GM19025 (cell line): ENCODE results near the gene CDK3.
"Not testable (repeated sequence)": the region's sequence is repeated elsewhere in the genome, so short reads cannot be mapped to it uniquely, and the experiment has no call there.

Experiments
- ATAC-seq: cut with Tn5 transposase; IDR thresholded peaks from one replicate; pipeline ENCODE4 v1.9.1; 2021; ENCODE audit warnings: mild to moderate bottlenecking, low read depth, moderate library complexity; ENCODE audit not compliant: unreplicated experiment

The CDK3 gene

DNA sequence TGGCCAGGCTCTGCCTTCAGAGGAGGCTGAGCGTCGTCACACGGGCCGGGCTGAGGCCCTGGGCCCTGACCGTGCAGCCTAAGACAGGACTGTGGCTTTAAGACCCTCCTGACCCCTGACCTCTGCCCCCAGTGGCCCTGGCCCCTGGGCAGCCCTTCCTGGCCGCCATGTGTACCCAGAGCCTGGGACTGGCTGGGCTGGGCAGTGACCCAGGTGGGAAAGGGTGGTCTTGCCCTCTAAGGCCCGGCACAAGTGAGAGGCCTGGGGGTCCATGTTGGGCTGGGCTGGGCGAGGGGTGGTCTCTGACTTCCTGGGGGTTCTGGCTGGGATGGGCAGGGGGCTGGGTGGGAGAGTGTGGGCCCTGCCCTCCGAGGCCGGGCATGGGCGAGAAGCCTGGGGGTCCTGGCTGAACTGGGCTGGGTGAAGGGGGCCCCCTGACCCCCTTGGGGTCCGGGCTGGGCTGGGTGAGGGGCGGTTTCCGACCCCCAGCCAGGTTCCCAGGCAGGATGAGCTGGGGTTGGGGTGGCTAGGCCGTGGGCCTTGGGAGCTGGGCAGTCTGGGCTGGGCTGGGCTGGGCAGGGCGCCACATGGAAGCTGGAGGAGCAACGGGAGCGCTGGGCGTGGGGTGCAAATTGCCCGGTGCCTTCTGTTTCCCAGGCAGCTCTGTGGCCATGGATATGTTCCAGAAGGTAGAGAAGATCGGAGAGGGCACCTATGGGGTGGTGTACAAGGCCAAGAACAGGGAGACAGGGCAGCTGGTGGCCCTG, at the start of gene CDK3:
TSS of gene CDK3 (plus strand) at position 101 of the 767 bp plus-strand sequence. CDS start at position 672, 571 bp downstream.
- no peak for ATAC-seq

DNA sequence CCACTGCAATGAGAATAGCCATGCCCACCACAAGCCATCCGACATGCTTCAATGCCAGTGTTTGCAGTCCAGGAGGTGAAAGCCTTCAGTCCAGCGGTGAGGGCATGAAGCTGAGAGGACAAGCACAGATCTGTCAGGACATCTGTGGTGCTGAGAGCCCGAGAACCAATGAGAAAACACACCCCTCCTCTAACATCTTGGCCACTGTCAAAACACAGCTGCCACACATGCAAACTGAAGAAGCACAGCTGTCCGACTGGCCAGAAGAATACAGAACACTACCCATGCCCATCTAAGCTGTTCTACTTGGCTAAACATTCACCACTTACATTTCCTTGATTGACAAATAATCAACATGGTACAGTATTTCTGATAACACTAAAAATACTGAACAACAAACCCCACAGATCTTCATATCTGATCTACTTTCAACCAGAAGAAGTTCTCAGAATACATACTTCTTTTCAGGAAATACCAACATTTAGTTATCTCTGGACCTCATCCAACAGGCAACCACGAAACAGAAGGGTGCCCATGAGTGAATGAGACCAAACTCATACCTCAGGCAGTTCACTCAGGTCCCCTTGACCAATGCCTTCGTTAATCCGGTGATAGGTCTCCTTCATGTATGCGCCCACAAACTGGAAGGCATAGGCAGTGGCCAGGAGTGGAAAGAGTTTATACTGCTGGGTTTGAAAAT, 49.6 kb upstream of the CDK3 start:
- no peak for ATAC-seq

DNA sequence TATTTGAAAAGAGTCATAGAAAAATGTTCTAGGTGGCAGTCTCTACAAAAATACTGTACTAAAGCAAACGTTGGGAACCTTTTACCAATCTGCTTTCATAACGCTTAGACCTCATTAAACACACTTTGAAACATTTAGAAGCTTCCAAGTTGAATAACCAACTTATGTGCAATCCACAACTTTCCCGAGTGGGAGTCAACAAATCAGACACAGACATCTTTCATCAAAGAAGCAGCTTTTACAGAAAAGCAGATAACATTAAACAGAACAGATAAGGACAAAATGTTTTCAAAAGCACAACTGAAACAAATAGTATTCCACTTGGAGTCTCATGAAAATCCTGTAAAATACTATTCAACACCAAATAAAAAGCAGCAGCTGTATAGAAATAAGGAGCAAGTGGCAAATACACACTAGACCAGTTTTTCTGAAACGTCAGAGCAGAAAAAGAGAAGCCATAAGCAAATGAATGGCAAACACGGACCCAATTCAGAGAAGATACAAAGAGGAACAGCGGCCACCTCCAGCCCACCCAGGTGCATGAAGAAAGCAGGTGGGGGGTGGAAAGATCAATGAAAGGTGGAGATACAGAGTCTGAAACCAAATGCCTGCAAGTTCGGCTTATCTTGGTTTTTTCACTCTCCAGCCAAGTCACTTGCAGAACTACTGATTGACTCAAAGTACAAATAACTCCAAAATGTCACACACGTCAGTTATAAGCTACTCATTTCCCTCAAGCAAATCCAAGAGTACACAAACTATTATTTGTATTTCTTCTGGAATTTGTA, 41.4 kb upstream of the CDK3 start:
- ATAC-seq = no peak

DNA sequence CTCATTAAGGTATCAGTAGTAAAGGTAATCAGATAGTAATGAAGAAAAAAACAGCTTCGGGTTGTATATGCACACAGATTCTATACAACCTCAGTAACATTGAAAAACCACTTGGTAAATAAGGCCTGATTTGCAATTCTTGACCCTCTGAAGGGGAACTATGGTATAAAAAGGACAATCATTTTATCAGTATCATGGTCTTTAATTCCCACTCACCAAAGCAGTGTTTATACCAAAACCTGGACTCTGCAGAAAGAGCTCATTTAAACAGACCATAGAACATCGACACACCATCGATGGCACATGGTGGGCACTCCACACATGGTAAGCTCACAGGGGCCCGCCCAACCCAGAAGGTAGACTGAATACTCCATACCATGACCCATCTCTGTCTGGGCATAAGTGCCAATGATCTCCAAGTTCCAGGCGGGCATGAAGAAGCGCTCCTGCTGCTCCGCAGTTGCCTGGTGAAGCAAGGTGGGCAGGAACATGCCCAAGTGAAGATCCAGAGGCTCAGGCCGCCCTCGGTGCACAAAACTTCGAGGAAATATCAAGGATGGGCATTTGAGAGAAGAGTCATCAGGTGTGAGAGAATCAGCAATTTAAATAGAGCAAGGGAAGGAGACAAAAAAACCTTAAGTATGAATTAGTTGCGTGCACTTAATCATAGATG, 40.7 kb upstream of the CDK3 start:
- ATAC-seq = no peak

DNA sequence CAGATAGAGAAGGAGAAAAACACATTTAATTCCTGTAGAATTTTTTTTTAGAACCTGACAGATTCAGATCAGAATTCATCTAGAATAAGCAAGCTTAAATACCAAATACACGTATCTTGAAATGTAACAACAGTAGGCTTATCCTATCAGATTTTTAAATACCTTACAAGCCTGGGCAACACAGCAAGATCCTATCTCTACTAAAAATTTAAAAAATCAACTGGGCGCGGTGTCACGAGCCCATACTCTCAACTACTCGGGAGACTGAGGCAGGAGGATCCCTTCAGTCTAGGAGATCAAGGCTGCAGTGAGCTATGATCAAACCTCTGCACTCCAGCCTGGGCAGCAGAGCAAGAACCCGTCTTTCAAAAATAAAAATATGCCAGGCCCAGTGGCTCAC, 35.2 kb upstream of the CDK3 start:
- no peak for ATAC-seq

DNA sequence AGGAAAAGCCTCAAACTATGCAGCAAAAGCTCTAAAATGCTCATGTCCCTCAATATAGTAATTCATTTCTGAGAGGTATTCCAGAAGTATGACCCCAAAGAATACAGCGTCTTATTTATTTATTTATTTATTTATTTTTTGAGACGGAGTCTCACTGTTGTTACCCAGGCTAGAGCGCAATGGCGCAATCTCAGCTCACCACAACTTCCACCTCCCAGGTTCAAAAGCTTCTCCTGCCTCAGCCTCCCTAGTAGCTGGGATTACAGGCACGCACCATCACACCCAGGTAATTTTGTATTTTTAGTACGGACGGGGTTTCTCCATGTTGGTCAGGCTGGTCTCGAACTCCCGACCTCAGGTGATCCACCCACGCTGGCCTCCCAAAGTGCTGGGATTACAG, 31.6 kb upstream of the CDK3 start:
- ATAC-seq = not testable (repeated sequence)

DNA sequence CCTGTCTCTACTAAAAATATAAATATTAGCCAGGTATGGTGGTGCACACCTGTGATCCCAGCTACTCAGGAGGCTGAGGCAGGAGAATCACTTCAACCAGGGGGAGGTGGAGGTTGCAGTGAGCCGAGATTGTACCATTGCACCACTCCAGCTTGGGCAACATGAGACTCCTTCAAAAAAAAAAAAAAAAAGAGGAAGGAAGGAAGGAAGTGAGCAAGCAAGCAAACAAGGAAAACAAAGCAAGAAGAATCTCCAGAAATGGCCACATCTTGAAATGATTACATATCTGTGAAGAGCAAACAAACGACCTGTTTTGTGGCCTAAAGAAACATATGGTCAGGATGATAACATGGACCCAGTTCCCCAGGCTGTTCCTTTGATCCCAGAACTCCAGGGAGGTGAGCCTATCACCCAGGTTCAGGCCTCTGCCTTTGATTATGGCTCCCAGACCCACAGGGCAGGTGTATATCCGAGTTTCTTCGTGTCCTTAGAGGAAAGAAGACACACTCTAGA, 30.6 kb upstream of the CDK3 start:
- no peak for ATAC-seq

DNA sequence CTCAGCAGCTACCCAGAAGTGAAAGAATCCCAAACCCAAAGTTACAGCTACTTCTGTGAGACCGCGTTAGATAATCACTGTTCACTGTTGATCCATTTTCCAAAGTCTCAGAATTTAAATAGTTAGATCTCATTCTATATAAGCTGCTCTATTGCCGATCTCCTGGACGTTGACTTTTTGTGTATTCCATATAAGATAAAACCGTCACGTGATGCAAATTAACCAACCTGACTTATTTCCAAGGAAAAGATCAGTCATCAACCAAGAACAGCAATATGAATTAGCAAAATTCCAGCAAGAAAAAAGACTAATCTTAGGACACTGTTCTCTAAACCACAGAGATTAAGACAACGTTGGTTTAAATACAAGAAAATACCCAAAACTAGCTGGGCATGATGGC, 30.0 kb upstream of the CDK3 start:
- ATAC-seq = no peak

DNA sequence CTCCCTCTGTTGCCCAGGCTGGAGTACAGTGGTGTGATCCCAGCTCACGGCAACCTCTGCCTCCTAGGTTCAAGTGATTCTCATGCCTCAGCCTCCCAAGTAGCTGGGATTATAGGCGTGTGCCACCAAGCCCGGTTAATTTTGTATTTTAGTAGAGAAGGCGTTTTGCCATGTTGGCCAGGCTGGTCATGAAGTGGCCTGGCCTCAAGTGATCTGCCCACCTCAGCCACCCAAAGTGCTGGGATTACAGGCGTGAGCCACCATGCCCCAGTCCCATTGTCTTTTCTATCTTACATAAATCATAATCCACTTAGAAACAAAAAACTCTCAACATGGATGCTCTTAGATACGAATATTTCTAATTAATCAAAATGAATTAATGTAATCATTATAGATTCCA, 25.5 kb upstream of the CDK3 start:
- ATAC-seq = not testable (repeated sequence)

DNA sequence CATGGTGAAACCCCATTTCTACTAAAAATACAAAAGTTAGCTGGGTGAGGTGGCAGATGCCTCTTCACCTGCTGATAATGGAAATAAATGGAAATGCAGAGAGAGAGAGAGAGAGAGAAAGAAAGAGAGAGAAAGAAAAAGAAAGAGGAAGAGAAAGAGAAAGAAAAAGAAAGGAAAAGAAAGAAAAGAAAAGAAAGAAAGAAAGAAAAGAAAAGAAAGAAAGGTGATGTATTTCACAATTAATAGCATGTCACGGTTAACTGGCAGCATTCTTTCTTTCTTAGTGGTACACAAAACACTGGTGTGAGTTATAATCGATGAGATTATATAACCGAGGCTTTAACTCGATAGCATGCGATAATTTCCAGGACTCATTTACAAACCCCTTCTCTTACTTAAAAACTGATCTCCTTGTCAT, 24.9 kb upstream of the CDK3 start:
- no peak for ATAC-seq

DNA sequence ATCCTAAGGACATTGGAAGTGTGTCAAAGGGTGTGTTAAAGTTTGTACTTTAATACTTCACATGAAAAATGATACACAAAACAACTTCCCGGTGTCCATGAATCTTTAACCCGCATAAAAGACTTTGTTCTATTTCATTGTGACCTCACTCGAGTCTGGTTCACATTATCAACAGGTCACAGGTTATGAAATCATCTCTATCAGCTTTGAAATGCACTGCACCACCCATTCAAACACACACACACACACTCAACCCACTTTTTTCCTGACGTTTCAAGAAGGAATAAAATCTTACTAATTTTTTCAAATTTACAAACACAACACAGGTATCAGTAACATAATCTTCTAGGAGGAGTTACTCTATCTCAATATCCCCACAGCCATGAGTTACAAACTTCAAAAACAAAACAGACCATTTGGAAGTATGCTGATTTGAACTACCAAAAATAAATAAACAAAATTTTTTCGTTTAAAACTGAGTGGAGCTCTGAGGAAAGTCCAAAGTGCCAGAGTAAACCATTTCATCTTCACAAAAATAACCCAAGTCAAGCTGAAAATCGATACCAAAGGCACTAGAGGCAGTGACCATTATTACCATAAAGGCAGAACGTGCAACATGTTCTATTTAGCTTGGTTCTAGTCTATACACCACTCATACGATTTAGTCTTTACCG, 24.3 kb upstream of the CDK3 start:
- ATAC-seq = no peak

DNA sequence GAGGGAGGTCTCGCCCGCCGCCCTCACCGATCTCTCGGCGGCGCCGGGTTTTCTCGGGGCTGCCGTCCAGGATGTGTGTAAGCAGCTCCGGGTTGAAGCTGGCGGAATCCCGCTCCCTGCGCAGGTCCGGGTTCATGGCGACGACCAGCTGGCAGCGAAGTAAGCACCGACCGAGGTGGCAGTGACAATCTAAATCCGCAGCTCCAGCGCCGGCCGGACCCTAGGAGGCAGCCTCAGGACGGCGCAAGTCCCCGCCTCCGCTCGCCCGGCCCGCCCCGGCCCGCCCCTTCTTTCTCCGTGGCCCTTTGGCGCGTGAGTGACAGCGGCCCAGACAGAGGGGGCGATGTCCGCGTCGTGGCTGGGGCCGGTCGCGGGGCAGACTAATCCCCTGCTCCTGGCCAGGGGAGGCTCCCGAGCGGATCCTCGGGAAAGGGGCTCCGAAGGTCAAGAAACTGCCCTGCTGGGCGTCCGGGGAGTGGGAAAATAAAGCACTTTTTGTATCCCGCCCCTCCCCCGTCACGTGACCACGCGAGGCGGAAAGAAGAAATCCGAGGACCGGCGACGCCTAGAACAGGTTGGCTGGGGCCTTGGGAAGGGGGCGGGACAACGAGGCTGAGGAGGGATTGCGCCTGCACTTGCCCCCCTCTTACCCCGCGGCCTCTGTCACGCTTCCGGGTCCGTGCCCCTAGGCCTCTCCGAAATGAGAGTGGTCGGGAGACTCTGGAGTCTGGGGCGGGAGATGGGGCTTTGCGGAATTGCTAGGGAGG, 21.5 kb upstream of the CDK3 start, which contains the start of the genes ACOX1 and TEN1:
TSS of gene ACOX1 (minus strand) at position 229 of the 767 bp plus-strand sequence. CDS start at position 136, 93 bp downstream.
TSS of gene TEN1 (plus strand) at position 303 of the 767 bp plus-strand sequence. CDS start 6,953 bp downstream, outside the sequence.
- ATAC-seq = peak; percentile 94

DNA sequence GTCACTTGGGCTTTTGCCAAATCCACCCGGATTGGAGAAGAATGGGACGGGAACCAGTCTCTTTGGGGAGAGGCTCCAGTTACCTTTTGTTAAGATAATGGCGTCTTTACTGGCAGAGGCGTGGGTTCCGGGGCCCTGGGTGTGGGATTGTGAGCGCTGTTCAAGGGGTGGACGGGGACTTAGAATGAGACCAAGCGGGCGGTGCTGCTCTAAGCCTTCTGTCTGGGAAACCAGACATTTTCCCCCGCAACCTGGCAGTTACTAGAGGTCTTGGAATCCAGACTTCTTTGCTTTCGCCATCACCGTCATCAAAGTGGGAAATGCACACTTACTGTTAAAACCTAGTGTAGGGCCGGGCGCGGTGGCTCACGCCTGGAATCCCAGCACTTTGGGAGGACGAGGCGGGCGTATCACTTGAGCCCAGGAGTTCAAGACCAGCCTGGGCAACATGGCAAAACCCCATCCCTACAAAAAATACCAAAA, 20.9 kb upstream of the CDK3 start:
- ATAC-seq = no peak

DNA sequence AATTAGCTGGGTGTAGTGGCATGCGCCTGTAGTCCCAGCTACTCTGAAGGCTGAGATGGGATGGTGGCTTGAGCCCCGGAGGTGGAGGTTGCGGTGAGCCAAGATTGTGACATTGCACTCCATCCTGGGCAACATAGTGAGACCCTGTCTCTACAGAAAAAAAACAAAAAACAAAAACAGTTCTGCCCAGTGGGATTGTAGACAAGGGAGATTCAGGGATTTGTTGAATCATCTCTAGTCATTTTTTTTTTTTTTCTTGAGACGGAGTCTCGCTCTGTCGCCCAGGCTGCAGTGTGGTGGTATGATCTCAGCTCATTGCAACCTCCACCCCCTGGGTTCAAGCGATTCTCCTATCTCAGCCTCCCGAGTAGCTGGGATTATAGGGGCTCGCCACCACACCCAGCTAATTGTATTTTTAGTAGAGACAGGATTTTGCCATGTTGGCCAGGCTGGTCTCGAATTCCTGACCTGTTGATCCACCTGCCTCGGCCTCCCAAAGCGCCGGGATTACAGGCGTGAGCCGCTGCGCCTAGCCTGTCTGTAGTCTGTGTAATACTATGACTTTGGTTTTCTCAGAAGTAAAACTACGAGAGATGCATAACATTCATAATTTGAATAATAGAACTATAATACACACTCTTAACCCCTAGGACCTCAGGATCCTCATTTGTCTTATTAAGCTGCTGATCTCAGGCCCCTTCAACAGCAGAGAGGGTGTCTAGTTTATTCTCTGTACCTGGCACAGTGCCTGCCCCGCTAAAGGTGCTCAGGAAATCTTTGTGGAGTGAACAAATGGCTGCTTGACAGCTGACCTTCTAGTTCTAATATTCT, 20.3 kb upstream of the CDK3 start:
- no peak for ATAC-seq

DNA sequence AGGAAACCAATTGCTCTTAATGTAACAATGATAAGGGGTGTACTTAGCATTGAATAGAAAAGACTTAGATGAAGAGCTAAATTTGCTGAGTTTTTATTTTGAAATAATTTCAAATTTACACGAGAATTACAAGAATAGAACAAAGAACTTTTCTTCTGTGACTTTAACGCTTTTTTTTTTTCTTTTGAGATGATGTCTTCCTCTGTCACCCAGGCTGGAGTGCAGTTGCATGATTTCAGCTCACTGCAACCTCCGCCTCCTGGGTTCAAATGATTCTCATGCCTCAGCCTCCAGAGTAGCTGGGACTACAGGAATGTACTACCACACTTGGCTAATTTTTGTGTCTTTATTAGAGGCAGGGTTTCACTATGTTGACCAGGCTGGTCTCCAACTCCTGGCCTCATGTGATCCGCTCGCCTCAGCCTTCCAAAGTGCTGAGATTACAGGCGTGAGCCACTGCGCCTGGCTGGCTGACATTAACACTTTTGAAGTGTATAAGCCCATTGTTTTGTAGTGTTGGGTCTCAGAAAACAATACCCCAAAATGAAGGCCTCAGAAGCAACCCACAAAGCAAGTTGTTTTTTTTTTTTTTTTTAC, 19.5 kb upstream of the CDK3 start:
- ATAC-seq = no peak

DNA sequence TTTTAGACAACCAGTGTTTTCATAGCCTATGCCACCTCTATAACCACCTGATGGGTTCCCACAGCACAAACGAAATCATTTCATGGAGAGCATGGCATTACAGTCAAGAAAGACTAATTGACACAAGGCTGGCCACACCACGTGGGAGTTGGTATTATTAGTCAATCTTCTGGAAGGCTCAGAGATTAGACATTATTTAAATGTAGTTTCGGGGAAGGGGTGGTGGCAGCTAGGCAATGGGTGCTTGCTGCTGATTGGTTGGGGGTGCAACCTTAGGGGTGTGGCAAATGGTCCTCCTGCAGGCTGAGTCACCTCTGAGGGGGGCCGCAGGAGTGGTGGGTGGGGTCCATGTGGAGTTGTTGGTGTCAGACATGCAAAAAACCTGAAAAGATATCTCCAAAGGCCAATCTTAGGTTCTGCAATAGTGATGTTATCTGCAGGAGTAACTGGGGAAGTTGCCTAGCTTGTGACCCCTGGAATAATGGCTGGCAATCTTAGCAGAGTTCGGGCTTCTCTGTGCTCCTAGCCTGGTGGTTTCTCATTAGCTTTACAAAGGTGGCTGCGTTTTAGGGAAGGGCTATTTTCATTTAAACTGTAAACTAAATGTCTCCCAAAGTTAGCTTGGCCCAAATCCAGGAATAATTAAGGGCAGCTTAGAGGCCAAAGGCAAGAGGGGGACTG, 17.0 kb upstream of the CDK3 start:
- ATAC-seq = no peak

DNA sequence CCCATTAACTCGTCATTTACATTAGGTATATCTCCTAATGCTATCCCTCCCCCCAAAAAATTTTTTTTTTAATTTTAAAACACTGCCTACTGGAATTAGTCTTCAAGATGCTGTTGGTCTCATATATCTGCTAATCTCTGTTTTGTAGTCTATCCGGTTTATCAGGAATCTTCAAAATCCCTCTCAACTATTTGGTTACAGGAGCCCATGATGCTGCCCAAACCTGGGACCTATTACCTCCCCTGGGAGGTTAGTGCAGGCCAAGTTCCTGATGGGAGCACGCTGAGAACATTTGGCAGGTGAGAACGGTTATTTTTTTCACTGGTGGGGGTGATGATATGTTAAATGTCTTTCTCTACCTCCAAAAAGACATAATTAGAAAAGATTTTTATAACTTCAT, 14.7 kb upstream of the CDK3 start:
- ATAC-seq = no peak
